HG03139 (cell line): ENCODE results near the gene DYNLT1.
"Not testable (repeated sequence)": the region's sequence is repeated elsewhere in the genome, so short reads cannot be mapped to it uniquely, and the experiment has no call there.

Experiments
- ATAC-seq: cut with Tn5 transposase; IDR thresholded peaks from one replicate; pipeline ENCODE4 v1.9.1; 2021; ENCODE audit not compliant: unreplicated experiment

Gene DYNLT1

DNA sequence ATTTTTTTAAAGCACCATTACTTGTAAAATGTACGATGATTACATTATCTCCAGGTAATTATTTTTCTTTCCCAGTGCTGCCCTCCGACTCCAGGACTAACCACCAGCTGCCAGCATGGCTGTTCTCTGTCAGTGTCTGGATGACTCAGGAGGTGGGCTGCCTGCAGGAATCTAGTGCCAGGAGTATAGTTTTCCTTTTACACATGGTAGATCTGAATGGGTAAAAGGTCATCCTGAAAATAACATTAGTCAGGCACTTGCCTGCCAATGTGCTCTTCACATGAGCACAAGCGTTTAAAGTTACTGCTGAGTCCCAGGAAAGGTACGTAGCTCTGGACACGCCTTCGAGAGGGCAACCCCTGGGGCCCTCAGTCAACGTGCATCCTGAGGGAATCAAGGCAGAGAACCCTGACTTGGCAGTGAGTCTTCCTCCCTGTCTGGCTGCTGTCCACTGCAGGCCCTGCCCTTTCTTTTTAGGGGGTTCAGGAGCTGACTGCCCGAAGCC, 2.4 kb downstream of the DYNLT1 start:
- no peak for ATAC-seq

DNA sequence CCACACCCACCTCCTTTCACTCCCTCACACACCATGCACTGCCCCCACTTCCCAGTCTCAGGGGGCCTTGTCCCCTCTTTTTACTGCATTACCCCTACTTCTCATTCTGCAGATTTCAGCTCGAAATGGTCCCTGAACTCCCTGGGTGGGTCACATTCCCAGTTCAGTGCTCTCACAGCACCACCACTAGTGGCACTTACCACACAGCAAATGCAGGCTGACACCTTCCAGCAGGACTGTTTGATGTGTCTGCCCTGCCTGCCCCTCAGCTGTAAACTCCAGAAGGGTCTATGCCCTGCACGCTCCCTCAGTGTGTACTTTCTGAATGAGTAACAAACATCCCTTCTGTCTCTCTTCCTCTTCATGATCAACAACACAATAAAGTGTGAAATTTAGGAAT, 4.0 kb downstream of the DYNLT1 start:
- no peak for ATAC-seq

DNA sequence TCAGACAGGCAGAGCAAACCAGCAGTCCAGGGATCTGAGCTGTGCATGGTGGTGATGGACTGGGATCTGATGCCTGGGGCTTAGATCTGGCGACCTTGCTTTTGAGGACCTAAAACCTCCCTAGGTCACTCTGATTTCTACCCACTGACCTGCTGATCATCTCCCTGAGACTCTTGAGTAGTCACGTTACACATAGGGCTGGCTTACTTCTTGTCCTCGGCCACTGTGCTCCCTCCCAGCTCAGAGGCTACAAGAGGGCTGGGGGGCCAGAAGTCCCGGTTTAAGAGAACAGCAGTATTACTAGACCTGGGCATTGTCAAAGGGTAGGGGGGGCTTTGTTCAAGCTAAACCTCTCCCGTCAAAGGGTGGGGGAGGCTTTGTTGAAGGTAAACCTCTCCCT, 5.5 kb downstream of the DYNLT1 start:
- no peak for ATAC-seq

GRCh38 chr6:158638324-158638854, 6.2 kb downstream of the DYNLT1 start:
- ATAC-seq: no peak

GRCh38 chr6:158636778-158637177, 7.8 kb downstream of the DYNLT1 start:
- no peak for ATAC-seq

GRCh38 chr6:158635427-158636073, 9.0 kb downstream of the DYNLT1 start:
- ATAC-seq: no peak

- ATAC-seq: no peak
Measured at GRCh38 chr6:158634695-158635426, 9.7 kb downstream of the DYNLT1 start.

- no peak for ATAC-seq
Measured at GRCh38 chr6:158633127-158633526, 11.4 kb downstream of the DYNLT1 start.

GRCh38 chr6:158632538-158633119, 11.9 kb downstream of the DYNLT1 start:
- ATAC-seq: not testable (repeated sequence)

GRCh38 chr6:158631678-158632537, 12.6 kb downstream of the DYNLT1 start:
- ATAC-seq: no peak

DNA sequence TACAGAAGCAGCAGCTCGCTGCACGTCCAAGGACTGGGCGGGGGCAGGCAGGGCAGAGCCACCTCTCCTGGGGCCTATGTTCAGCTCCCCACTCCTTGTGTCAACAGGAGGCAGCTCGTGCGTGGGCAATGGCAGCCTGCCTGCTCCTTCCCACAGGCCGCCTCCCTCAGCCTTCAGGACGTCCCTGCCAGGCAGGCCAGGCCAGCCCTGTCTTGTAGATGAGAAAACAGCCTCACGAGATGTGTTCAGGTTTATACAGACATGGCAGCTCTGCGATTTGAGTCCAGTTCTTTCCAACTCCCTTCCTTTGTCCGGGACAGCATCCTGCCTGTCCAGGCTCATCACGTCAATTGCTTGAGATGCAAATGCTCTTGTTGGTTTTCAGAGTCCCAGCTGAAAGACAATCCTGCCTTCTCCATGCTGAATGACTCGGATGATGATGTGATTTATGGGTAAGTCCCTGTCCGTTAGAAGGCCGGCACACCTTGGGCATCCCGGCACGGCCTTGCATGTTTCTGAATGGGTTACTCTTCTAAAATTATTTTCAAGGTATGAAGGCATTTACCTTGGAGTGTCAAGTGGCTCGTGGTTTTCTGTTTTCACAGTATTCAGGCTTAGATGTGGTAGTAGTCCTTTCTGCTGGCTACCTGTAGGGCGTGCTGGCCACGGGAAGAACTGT, 13.5 kb downstream of the DYNLT1 start:
- ATAC-seq: no peak

GRCh38 chr6:158629367-158630221, 14.9 kb downstream of the DYNLT1 start:
- ATAC-seq: no peak

- ATAC-seq: no peak
Measured at GRCh38 chr6:158628542-158628941, 16.0 kb downstream of the DYNLT1 start.

DNA sequence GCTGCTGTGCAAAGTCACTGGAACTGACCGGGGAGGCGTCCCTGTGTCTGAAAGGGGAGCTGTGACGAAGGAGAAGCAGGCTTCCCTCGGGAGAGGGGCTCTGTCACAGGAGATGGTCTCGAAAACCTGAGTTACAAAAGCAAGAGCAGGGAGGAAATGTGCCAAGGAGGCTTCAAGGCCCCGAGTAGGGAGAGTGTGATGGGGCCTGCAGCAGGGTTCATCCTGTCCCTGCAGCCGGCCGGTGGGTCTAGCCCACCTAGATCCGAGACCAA, 16.7 kb downstream of the DYNLT1 start:
- no peak for ATAC-seq

GRCh38 chr6:158627168-158627939, 17.2 kb downstream of the DYNLT1 start:
- ATAC-seq: no peak

DNA sequence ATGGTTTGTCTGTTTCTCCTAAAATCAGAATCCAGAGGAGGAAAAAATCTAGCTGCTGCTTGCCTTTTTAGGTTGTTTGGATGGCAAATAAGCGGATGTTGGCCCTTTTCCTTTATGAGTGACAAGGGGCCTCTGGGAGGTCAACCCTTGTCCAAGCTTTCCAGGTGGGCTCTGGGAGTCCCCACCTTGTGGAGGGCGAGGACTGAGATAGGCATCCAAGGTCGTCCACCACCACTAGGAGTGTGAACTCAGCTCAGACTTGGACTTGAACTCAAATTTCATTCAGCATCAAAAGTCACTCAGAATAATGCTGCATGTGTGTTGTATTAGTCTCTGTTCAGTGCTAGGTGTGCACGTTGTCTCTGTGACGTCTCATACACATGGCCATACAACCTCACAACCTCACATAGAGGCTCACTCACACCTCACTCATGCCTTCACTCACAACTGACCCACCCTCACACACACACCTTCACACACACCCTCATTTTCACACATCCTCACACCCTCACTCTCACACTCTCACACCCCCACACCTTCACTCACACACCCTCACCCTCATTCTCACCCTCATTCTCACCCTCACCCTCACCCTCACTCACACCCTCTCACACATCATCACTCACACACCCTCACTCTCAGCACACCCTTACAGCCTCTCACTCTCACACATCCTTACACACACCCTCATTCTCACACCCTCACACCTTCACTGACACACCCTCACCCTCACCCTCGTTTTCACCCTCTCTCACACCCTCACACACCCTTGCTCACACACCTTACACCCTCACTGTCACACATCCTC, 18.0 kb downstream of the DYNLT1 start:
- no peak for ATAC-seq

DNA sequence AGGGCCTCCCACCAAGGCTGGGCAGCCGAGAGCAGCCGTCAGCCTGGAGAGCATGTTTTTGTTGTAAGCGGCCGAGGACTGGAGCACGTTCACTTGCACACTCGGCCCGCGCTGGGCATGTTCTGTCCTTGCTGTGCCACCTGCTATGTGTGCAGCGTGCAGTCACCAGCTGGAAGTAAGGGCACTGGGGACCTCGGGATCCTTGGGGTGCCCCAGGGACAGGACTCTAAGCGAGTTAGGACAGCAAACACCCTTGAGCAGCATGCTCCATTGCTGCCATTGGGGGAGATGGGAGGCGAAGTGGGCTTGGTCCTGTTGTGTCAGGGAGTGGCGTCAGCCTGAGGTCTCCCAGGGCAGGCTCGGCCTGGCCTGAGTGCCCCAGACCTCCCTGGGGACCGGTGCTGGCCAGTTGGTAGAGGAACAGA, 18.6 kb downstream of the DYNLT1 start:
- no peak for ATAC-seq
